ENCODE data around the gene ID1.

ID1 gene

DNA sequence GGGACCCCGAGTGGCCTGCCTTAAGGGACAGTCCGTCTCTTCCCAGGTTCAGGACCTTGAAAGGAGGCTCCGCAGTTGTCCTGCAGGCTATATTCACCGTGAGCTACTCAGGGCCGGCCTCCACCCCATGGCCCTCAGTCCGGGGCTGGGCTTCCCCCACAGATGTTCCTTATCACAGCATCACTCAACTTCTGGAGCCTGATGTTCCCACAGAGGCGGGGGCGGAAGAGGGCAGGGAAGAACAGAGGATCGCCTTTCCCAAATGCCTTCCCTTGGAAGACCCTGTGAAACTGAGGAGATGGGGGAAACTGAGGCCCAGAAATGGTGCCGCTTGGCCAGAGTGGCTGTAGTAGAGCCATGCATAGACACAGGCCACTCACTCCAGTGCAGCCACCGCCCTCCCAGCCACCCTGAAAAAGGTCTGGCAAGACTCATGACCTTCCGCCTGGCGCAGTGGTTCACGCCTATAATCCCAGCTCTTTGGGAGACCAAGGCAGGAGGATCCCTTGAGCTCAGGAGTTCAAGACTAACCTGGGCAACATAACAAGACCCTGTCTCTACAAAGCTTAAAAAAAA is 28.3 kb downstream of the ID1 start:
- ATAC-seq = no peak
- TF ChIP-seq ESRRG (CRISPR knock-in tag; IDR thresholded peaks at IDR 0.05) = no peak
- no peak for TF ChIP-seq ZNF70 (CRISPR knock-in tag; IDR thresholded peaks at IDR 0.05)
- TF ChIP-seq, protein P1, sequence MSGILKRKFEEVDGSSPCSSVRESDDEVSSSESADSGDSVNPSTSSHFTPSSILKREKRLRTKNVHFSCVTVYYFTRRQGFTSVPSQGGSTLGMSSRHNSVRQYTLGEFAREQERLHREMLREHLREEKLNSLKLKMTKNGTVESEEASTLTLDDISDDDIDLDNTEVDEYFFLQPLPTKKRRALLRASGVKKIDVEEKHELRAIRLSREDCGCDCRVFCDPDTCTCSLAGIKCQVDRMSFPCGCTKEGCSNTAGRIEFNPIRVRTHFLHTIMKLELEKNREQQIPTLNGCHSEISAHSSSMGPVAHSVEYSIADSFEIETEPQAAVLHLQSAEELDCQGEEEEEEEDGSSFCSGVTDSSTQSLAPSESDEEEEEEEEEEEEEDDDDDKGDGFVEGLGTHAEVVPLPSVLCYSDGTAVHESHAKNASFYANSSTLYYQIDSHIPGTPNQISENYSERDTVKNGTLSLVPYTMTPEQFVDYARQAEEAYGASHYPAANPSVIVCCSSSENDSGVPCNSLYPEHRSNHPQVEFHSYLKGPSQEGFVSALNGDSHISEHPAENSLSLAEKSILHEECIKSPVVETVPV (CRISPR knock-in tag; IDR thresholded peaks at IDR 0.05) = no peak
- no peak for TF ChIP-seq BACH2 (CRISPR knock-in tag; IDR thresholded peaks at IDR 0.05; ENCODE audit: borderline replicate concordance)
- no peak for TF ChIP-seq TCF4 (CRISPR knock-in tag; IDR thresholded peaks at IDR 0.05; ENCODE audit: borderline replicate concordance)
- TF ChIP-seq, protein P2, sequence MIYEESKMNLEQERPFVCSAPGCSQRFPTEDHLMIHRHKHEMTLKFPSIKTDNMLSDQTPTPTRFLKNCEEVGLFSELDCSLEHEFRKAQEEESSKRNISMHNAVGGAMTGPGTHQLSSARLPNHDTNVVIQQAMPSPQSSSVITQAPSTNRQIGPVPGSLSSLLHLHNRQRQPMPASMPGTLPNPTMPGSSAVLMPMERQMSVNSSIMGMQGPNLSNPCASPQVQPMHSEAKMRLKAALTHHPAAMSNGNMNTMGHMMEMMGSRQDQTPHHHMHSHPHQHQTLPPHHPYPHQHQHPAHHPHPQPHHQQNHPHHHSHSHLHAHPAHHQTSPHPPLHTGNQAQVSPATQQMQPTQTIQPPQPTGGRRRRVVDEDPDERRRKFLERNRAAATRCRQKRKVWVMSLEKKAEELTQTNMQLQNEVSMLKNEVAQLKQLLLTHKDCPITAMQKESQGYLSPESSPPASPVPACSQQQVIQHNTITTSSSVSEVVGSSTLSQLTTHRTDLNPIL (CRISPR knock-in tag; IDR thresholded peaks at IDR 0.05; ENCODE audit: low read depth) = no peak
- TF ChIP-seq, protein P3, sequence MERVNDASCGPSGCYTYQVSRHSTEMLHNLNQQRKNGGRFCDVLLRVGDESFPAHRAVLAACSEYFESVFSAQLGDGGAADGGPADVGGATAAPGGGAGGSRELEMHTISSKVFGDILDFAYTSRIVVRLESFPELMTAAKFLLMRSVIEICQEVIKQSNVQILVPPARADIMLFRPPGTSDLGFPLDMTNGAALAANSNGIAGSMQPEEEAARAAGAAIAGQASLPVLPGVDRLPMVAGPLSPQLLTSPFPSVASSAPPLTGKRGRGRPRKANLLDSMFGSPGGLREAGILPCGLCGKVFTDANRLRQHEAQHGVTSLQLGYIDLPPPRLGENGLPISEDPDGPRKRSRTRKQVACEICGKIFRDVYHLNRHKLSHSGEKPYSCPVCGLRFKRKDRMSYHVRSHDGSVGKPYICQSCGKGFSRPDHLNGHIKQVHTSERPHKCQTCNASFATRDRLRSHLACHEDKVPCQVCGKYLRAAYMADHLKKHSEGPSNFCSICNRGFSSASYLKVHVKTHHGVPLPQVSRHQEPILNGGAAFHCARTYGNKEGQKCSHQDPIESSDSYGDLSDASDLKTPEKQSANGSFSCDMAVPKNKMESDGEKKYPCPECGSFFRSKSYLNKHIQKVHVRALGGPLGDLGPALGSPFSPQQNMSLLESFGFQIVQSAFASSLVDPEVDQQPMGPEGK (CRISPR knock-in tag; IDR thresholded peaks at IDR 0.05; ENCODE audit: borderline replicate concordance) = no peak
- TF ChIP-seq TOX (CRISPR knock-in tag; IDR thresholded peaks at IDR 0.05; ENCODE audit: borderline replicate concordance) = no peak
- TF ChIP-seq SNAI2 (CRISPR knock-in tag; IDR thresholded peaks at IDR 0.05) = no peak
- TF ChIP-seq ARNTL (CRISPR knock-in tag; IDR thresholded peaks at IDR 0.05; ENCODE audit: borderline replicate concordance, low read depth) = no peak
- TF ChIP-seq, protein P4, sequence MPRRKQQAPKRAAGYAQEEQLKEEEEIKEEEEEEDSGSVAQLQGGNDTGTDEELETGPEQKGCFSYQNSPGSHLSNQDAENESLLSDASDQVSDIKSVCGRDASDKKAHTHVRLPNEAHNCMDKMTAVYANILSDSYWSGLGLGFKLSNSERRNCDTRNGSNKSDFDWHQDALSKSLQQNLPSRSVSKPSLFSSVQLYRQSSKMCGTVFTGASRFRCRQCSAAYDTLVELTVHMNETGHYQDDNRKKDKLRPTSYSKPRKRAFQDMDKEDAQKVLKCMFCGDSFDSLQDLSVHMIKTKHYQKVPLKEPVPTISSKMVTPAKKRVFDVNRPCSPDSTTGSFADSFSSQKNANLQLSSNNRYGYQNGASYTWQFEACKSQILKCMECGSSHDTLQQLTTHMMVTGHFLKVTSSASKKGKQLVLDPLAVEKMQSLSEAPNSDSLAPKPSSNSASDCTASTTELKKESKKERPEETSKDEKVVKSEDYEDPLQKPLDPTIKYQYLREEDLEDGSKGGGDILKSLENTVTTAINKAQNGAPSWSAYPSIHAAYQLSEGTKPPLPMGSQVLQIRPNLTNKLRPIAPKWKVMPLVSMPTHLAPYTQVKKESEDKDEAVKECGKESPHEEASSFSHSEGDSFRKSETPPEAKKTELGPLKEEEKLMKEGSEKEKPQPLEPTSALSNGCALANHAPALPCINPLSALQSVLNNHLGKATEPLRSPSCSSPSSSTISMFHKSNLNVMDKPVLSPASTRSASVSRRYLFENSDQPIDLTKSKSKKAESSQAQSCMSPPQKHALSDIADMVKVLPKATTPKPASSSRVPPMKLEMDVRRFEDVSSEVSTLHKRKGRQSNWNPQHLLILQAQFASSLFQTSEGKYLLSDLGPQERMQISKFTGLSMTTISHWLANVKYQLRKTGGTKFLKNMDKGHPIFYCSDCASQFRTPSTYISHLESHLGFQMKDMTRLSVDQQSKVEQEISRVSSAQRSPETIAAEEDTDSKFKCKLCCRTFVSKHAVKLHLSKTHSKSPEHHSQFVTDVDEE (CRISPR knock-in tag; IDR thresholded peaks at IDR 0.05) = no peak
- no peak for TF ChIP-seq OSR1 (CRISPR knock-in tag; IDR thresholded peaks at IDR 0.05)
- no peak for TF ChIP-seq PPARA (CRISPR knock-in tag; IDR thresholded peaks at IDR 0.05; ENCODE audit: borderline replicate concordance)
- no peak for TF ChIP-seq ZNF8 (CRISPR knock-in tag; IDR thresholded peaks at IDR 0.05)
- TF ChIP-seq ZC3H10 (CRISPR knock-in tag; IDR thresholded peaks at IDR 0.05) = no peak

DNA sequence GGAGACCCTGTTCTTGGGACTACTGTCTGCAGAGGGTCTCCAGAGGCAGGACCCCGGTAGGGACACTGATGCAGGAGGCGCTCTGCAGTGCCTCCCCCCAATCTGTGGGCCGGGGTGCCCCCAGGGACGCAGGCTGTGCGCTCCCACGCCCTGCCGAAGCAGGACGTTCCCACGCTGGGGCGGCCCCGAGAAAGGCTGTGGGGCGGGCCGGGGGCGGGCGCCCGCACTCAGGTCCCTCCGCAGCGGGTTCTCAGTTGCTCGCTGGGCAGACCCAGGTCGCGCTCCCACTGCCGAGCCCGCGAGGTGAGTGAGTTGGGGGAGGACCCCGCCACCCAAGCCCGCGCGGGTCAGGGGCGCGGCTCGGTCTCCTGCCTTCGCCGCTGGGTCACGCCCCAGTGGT is 32.6 kb downstream of the ID1 start, which contains the start of gene COX4I2:
Gene COX4I2, plus strand, starts transcription at position 253 of the 400 bp plus-strand sequence. CDS start 1,106 bp downstream, outside the sequence.
- no peak for ATAC-seq
- no peak for TF ChIP-seq GLIS3 (CRISPR knock-in tag; IDR thresholded peaks at IDR 0.05)
- no peak for TF ChIP-seq CSDC2 (CRISPR knock-in tag; IDR thresholded peaks at IDR 0.05)
- no peak for TF ChIP-seq ZFP3 (CRISPR knock-in tag; IDR thresholded peaks at IDR 0.05)

DNA sequence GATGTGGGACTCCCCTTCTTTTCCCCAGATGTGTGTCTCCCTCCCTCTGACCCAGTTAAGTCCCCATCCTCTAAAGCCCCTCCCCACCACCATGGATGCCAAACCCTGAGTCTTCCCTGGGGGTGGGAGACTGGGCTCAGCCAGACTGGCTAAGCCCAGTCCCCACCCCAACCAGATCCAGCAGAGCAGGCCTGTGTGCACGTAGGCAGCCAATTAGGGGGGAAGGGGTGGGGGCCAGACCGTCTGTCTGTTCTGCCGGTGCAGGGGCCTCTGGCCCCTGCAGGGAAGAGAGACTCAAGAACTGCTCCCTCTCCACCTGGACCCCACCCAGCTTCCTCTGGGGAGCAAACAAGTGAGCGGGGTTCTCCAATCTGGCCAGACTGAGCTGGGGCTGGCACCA is 33.2 kb downstream of the ID1 start:
- ATAC-seq = no peak
- TF ChIP-seq, protein P4 (CRISPR knock-in tag; IDR thresholded peaks at IDR 0.05) = no peak

DNA sequence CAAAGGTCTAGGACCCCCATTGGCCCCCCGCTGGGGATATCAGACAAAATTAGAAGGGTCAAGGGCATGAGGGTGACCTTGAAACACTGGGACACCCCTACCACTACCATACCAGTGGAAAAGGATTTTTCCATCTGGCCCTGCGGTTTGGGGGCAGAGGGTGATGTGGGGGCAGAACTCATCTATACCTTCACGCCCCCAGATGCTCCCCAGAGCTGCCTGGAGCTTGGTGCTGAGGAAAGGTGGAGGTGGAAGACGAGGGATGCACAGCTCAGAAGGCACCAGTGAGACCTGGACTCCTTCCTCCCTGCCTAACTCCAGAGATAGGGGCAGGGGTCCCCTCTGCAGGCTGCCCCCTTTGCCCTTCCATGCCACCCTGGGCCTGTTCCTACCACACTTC is 33.7 kb downstream of the ID1 start:
- ATAC-seq = no peak

More for the DNA sequence above, 33.7 kb downstream of the ID1 start:
- TF ChIP-seq, protein P1 (CRISPR knock-in tag; IDR thresholded peaks at IDR 0.05) = no peak
- TF ChIP-seq ESRRG (CRISPR knock-in tag; IDR thresholded peaks at IDR 0.05) (no peak), ZNF70 (CRISPR knock-in tag; IDR thresholded peaks at IDR 0.05) (no peak)
